GM12865 (cell line): ENCODE data around the gene STIP1.
A peak's percentile ranks its signal among the peaks of the same experiment; 100 is the strongest.

Experiments used
- DNase-seq: peaks from one replicate; pipeline ENCODE4 v3.0.0; 2010; ENCODE audit warnings: low read depth
- H3K4me3 ChIP-seq: 2 replicates; pipeline ENCODE4 v1.5.1; 2011; ENCODE audit warnings: mild to moderate bottlenecking, low read depth, low read length, control low read depth
- CTCF ChIP-seq: IDR thresholded peaks from 2 replicates; pipeline ENCODE4 v1.5.1; 2011; ENCODE audit warnings: low read length, control low read depth, low read depth, inconsistent platforms; ENCODE audit not compliant: insufficient read depth; ENCODE audit errors: missing control alignments

STIP1 gene

DNA sequence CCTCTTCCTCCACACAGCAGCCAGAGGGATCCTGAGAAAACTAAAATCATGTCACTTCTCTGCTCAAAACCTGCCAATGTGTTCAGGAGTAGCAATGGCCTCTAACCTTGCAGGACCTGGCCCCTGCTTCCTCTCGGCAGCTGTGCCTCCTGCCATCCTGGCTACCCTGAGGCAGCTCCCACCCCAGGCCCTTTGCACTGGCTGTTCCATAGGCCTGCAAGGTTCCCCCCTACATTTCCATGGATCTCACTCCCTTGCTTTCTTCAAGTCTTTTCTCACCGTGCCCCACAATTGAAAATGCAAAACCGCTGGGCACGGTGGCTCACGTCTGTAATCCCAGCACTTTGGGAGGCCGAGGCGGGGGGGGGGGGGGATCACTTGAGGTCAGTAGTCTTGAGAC lies 2.1 kb upstream of the STIP1 start:
- peak overlapping the region; percentile 71 for H3K4me3 ChIP-seq
- no peak for TF ChIP-seq CTCF
- no peak for DNase-seq

GRCh38 chr11:64185175-64185692 lies 737 bp upstream of the STIP1 start:
- peak overlapping the region; percentile 71 for H3K4me3 ChIP-seq
- peak; percentile 82 for DNase-seq
- no peak for TF ChIP-seq CTCF

DNA sequence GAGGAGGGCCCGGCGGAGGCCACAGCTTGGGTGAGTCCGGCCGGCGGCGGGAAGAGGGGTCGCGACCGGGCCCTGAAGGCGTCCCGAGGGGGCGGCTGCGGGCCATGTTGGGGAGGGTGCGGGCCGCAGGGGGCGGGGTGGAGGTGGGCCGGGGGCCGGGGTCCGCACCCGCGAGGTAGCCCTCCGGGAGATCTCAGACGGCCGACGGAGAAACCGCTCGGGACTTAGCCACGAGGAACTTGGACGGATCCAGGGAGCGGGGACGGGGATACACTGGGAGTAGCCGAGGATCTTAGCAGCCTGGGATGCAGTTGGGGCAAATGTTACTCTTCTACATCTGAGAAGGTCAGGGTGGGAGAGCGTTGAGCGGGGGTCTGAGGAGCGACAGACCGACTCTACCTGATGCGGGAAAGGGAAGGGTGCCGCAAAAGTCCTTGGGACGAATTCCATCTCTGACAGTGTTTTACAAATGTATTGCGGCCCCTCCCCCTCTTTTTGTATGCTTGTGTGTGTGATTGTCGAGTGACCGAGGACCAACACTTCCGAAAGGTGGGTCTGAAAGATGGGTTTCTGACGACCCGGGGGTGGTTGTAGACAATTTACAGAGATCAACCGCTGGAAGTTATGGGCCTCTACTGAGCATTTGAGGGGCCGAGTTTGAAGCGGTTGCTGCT lies 658 bp downstream of the STIP1 start:
- TF ChIP-seq CTCF, result no peak
- no peak overlapping the region for H3K4me3 ChIP-seq
- peak; percentile 43 for DNase-seq

- DNase-seq, result no peak
- no peak for TF ChIP-seq CTCF
- H3K4me3 ChIP-seq, result no peak overlapping the region
Observed at GRCh38 chr11:64192434-64192833, 6.5 kb downstream of the STIP1 start.

- no peak overlapping the region for H3K4me3 ChIP-seq
- no peak for DNase-seq
- TF ChIP-seq CTCF, result no peak
Observed at GRCh38 chr11:64196626-64197025, 10.7 kb downstream of the STIP1 start.

DNA sequence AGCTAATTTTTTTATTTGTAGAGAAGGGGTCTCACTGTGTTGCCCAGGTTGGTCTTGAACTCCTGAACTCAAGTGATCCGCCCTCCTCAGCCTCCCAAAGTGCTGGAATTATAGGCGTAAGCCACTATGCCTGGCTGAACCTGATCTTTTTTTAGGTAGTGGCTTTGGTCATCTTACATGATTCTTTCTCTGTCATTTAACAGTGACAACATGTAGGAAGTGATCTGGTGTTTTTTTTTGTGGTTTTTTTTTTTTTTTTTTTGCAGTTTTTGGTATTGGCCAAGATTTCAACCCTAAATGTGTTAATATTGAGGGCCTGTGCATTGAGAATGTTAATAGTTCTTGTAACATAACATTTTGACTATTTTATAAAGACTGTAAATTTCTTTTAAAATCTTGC lies 12.5 kb downstream of the STIP1 start:
- no peak for DNase-seq
- H3K4me3 ChIP-seq, result no peak overlapping the region
- no peak for TF ChIP-seq CTCF

GRCh38 chr11:64201543-64201942 lies 15.6 kb downstream of the STIP1 start:
- no peak for DNase-seq
- TF ChIP-seq CTCF, result no peak
- no peak overlapping the region for H3K4me3 ChIP-seq
